ENCODE measurements around the gene CLK2.

CLK2 gene

GRCh38 chr1:155273343-155274245, at the start of gene CLK2:
Gene CLK2, minus strand, starts transcription at chr1:155273504. Its CDS starts 2,527 bp downstream, at chr1:155270977.
- DNase-seq (ENCODE audit: low spot score), result peak; percentile 98

GRCh38 chr1:155322571-155322952, 49.3 kb upstream of the CLK2 start:
- no peak for DNase-seq (ENCODE audit: low spot score)

- DNase-seq (ENCODE audit: low spot score), result no peak
Observed at GRCh38 chr1:155321639-155322503, 48.6 kb upstream of the CLK2 start.

GRCh38 chr1:155320661-155321617, 47.6 kb upstream of the CLK2 start, which contains the start of gene RUSC1:
Gene RUSC1, plus strand, starts transcription at chr1:155320894. Its CDS starts 880 bp downstream, at chr1:155321774.
- DNase-seq (ENCODE audit: low spot score), result peak; percentile 85

- DNase-seq (ENCODE audit: low spot score), result no peak
Observed at GRCh38 chr1:155320252-155320651, 46.9 kb upstream of the CLK2 start.

GRCh38 chr1:155319536-155319935, 46.2 kb upstream of the CLK2 start:
- no peak for DNase-seq (ENCODE audit: low spot score)

GRCh38 chr1:155318082-155318481, 44.8 kb upstream of the CLK2 start:
- no peak for DNase-seq (ENCODE audit: low spot score)

GRCh38 chr1:155316922-155317321, 43.6 kb upstream of the CLK2 start:
- no peak for DNase-seq (ENCODE audit: low spot score)

GRCh38 chr1:155313261-155313660, 40.0 kb upstream of the CLK2 start:
- no peak for DNase-seq (ENCODE audit: low spot score)

GRCh38 chr1:155309423-155310021, 36.2 kb upstream of the CLK2 start:
- DNase-seq (ENCODE audit: low spot score), result no peak

GRCh38 chr1:155308493-155309422, 35.5 kb upstream of the CLK2 start, which contains the start of gene FDPS:
Gene FDPS, plus strand, starts transcription at chr1:155308866. Its CDS starts 924 bp downstream, at chr1:155309790.
- DNase-seq (ENCODE audit: low spot score), result peak; percentile 99

GRCh38 chr1:155307247-155307740, 34.0 kb upstream of the CLK2 start:
- no peak for DNase-seq (ENCODE audit: low spot score)

- no peak for DNase-seq (ENCODE audit: low spot score)
Observed at GRCh38 chr1:155305881-155306391, 32.6 kb upstream of the CLK2 start.

GRCh38 chr1:155304558-155305063, 31.3 kb upstream of the CLK2 start:
- DNase-seq (ENCODE audit: low spot score), result no peak

GRCh38 chr1:155301342-155301841, 28.1 kb upstream of the CLK2 start, which contains the start of gene PKLR:
Gene PKLR, minus strand, starts transcription at chr1:155301438. Its CDS starts 43 bp downstream, at chr1:155301395.
- DNase-seq (ENCODE audit: low spot score), result no peak

GRCh38 chr1:155300553-155301329, 27.4 kb upstream of the CLK2 start:
- DNase-seq (ENCODE audit: low spot score), result no peak

- DNase-seq (ENCODE audit: low spot score), result no peak
Observed at GRCh38 chr1:155300024-155300423, 26.7 kb upstream of the CLK2 start.

- DNase-seq (ENCODE audit: low spot score), result no peak
Observed at GRCh38 chr1:155297384-155297783, 24.1 kb upstream of the CLK2 start.

Data from ecto neural progenitor cell (in vitro differentiated cells).